HCT116 (cell line): ENCODE measurements around the gene PAIP1. TPM values are rescaled to one million over a fixed set of nuclear protein-coding genes. Genes with fewer than 3 reads are reported as not detected.

ENCODE experiments used
- ATAC-seq: fragments of 200-7000 bp; cut with Tn5 transposase; 2 replicates; pipeline ENCODE4 v1.9.1; 2020; ENCODE audit warnings: mild to moderate bottlenecking, moderate library complexity
- BruUV-seq: library from RNA; stranded (reverse); fragments of 400-500 nt; replicated peaks from 2 replicates; lab custom pipeline; 2021; lab: Mats Ljungman, UMichigan
- CTCF ChIA-PET: fragments of 300-600 bp; sonication (Branson Sonifier 250); formaldehyde crosslinking; loops from one replicate; lab custom pipeline; 2021; ENCODE audit warnings: antibody characterized with exemption; lab: Charles Lee
- POLR2A ChIA-PET: fragments of 300-600, 350-600 bp; sonication (Branson Sonifier 250); formaldehyde crosslinking; loops from one replicate; lab custom pipeline; 2021; ENCODE audit warnings: antibody characterized with exemption; lab: Charles Lee
- RAD21 ChIA-PET, 2 experiments: fragments of 300-600 bp; sonication (Branson Sonifier 250); formaldehyde crosslinking; loops; one replicate each; lab custom pipeline; 2023; ENCODE audit warnings: low total read pairs in 2 of 2; ENCODE audit not compliant: uncharacterized antibody in 2 of 2, unreplicated experiment in 2 of 2, low non-redundant PET in 1 of 2; lab: Charles Lee
- DNase-seq: peaks from one replicate; pipeline ENCODE4 v3.0.0-alpha.2; 2010; ENCODE audit warnings: low read depth, low spot score
- H2AFZ ChIP-seq: fragments of 200-600 bp; shearing (Covaris generic), sonication (generic); 2 replicates; pipeline ENCODE4 v1.6.1; 2017; ENCODE audit warnings: low read depth, mixed run types, mixed read lengths, antibody characterized with exemption, low read length; ENCODE audit not compliant: poor library complexity, severe bottlenecking
- H3K27ac ChIP-seq: 2 replicates; pipeline ENCODE4 v1.5.1; 2012; ENCODE audit warnings: low read depth, low read length
- H3K27me3 ChIP-seq: fragments of 200-600 bp; sonication (generic); 2 replicates; pipeline ENCODE4 v1.6.1; 2016; ENCODE audit warnings: mixed run types, low read length, mixed read lengths; ENCODE audit not compliant: insufficient read depth
- H3K36me3 ChIP-seq, 2 experiments: fragments of 200-500 bp in 1 of 2; fragments of 200-600 bp in 1 of 2; sonication (Bioruptor generic) in 1 of 2; sonication (generic) in 1 of 2; 2 replicates each; pipeline versions ENCODE4 v1.5.1 to v1.6.1; 2014 to 2016; ENCODE audit warnings: low read length in 2 of 2, inconsistent platforms in 1 of 2, mixed read lengths in 1 of 2, mixed run types in 1 of 2; ENCODE audit not compliant: insufficient read depth in 2 of 2, control insufficient read depth in 1 of 2
- H3K4me1 ChIP-seq, 2 experiments: fragments of 200-600 bp in 1 of 2; sonication (generic) in 1 of 2; 2 replicates each; pipeline versions ENCODE4 v1.5.1 to v1.6.1; 2012 to 2017; ENCODE audit warnings: low read length in 2 of 2, inconsistent platforms in 1 of 2, mild to moderate bottlenecking in 1 of 2, mixed read lengths in 1 of 2, mixed run types in 1 of 2, moderate library complexity in 1 of 2; ENCODE audit not compliant: insufficient read depth in 2 of 2, control insufficient read depth in 1 of 2
- H3K4me2 ChIP-seq: fragments of 200-600 bp; sonication (generic); 2 replicates; pipeline ENCODE4 v1.6.1; 2017; ENCODE audit warnings: mixed run types, low read length, mixed read lengths
- H3K4me3 ChIP-seq, 2 experiments: fragments of 200-600 bp in 1 of 2; sonication (generic) in 1 of 2; replicated peaks in 1 of 2; 2 replicates each; pipeline ENCODE4 v1.5.1; 2011 to 2016; ENCODE audit warnings: low read length in 2 of 2, control low read depth in 1 of 2, low read depth in 1 of 2, mild to moderate bottlenecking in 1 of 2, mixed read lengths in 1 of 2, mixed run types in 1 of 2
- H3K79me2 ChIP-seq: fragments of 200-600 bp; sonication (generic); 2 replicates; pipeline ENCODE4 v1.6.1; 2017; ENCODE audit warnings: mild to moderate bottlenecking, mixed run types, low read length, moderate library complexity, mixed read lengths; ENCODE audit not compliant: insufficient read depth
- H3K9ac ChIP-seq: fragments of 200-600 bp; sonication (generic); 2 replicates; pipeline ENCODE4 v1.6.1; 2016; ENCODE audit warnings: low read length, mixed read lengths
- H3K9me2 ChIP-seq: fragments of 200-600 bp; sonication (generic), shearing (Covaris generic); 2 replicates; pipeline ENCODE4 v1.6.1; 2017; ENCODE audit warnings: mixed run types, mild to moderate bottlenecking, moderate library complexity; ENCODE audit not compliant: insufficient read depth
- H3K9me3 ChIP-seq, 2 experiments: fragments of 200-500 bp in 1 of 2; fragments of 200-600 bp in 1 of 2; sonication (Bioruptor generic) in 1 of 2; sonication (generic) in 1 of 2; 2 replicates each; pipeline ENCODE4 v1.6.1; 2014 to 2017; ENCODE audit warnings: low read length in 2 of 2, mixed read lengths in 2 of 2, inconsistent platforms in 1 of 2, low read depth in 1 of 2, mild to moderate bottlenecking in 1 of 2, mixed run types in 1 of 2, moderate library complexity in 1 of 2; ENCODE audit not compliant: control insufficient read depth in 1 of 2, insufficient read depth in 1 of 2
- H4K20me1 ChIP-seq: fragments of 200-600 bp; sonication (generic), shearing (Covaris generic); 2 replicates; pipeline ENCODE4 v1.6.1; 2017; ENCODE audit warnings: mixed run types, mild to moderate bottlenecking, moderate library complexity; ENCODE audit not compliant: insufficient read depth
- CBX3 ChIP-seq: IDR thresholded peaks from 2 replicates; pipeline ENCODE4 v1.6.1; 2012; ENCODE audit warnings: low read depth
- CEBPB ChIP-seq: IDR thresholded peaks from 2 replicates; pipeline ENCODE4 v1.6.1; 2012; ENCODE audit warnings: low read depth
- ELF1 ChIP-seq: IDR thresholded peaks from 2 replicates; pipeline ENCODE4 v1.6.1; 2012; ENCODE audit warnings: low read depth, borderline replicate concordance
- JUND ChIP-seq: IDR thresholded peaks from 2 replicates; pipeline ENCODE4 v1.6.1; 2012
- POLR2AphosphoS5 ChIP-seq: IDR thresholded peaks from 2 replicates; pipeline ENCODE4 v1.6.1; 2011; ENCODE audit warnings: mild to moderate bottlenecking, low read depth, low read length, moderate library complexity
- RAD21 ChIP-seq: IDR thresholded peaks from 2 replicates; pipeline ENCODE4 v1.6.1; 2012; ENCODE audit warnings: low read depth, mild to moderate bottlenecking
- SIN3A ChIP-seq: IDR thresholded peaks from 2 replicates; pipeline ENCODE4 v1.6.1; 2012; ENCODE audit warnings: low read depth
- SP1 ChIP-seq: IDR thresholded peaks from 2 replicates; pipeline ENCODE4 v1.6.1; 2012; ENCODE audit warnings: low read depth
- TCF7L2 ChIP-seq: IDR thresholded peaks from 2 replicates; pipeline ENCODE4 v1.7.0; 2011; ENCODE audit warnings: borderline replicate concordance, inconsistent platforms; ENCODE audit not compliant: insufficient read depth, insufficient read length; ENCODE audit errors: extremely low read depth
- ZFX ChIP-seq: fragments of 450-650 bp; IDR thresholded peaks from 2 replicates; pipeline ENCODE4 v1.6.1; 2017
- intact Hi-C: fragments of 100-400 bp; cut with micrococcal nuclease; formaldehyde crosslinking; loops from 2 replicates; pipeline ENCODE4 v1.10.0; 2022
- total RNA-seq: library from RNA; stranded (reverse); gene quantifications from one replicate; pipeline ENCODE4 v1.2.1, GENCODE V29; 2021; ENCODE audit not compliant: unreplicated experiment
- TF ChIP-seq, protein P1 (sequence below): IDR thresholded peaks from 2 replicates; pipeline ENCODE4 v1.6.1; 2012; ENCODE audit warnings: low read depth
- TF ChIP-seq, protein P2 (sequence below), 3 experiments: fragments of 200-600 bp in 1 of 3; sonication (generic) in 1 of 3; IDR thresholded peaks in 2 of 3; conservative IDR thresholded peaks in 1 of 3; 2 replicates each; pipeline ENCODE4 v1.5.1; 2012 to 2017; ENCODE audit warnings: low read depth in 2 of 3, low read length in 2 of 3, antibody characterized with exemption in 1 of 3, borderline replicate concordance in 1 of 3, control low read depth in 1 of 3, mild to moderate bottlenecking in 1 of 3, mixed read lengths in 1 of 3, mixed run types in 1 of 3, moderate library complexity in 1 of 3; ENCODE audit not compliant: insufficient read depth in 1 of 3
- TF ChIP-seq, protein P3 (sequence below): IDR thresholded peaks from 2 replicates; pipeline ENCODE4 v1.6.1; 2012

Gene PAIP1
- total RNA-seq, 1 experiment from 2014 or later, result 83.8 TPM

DNA sequence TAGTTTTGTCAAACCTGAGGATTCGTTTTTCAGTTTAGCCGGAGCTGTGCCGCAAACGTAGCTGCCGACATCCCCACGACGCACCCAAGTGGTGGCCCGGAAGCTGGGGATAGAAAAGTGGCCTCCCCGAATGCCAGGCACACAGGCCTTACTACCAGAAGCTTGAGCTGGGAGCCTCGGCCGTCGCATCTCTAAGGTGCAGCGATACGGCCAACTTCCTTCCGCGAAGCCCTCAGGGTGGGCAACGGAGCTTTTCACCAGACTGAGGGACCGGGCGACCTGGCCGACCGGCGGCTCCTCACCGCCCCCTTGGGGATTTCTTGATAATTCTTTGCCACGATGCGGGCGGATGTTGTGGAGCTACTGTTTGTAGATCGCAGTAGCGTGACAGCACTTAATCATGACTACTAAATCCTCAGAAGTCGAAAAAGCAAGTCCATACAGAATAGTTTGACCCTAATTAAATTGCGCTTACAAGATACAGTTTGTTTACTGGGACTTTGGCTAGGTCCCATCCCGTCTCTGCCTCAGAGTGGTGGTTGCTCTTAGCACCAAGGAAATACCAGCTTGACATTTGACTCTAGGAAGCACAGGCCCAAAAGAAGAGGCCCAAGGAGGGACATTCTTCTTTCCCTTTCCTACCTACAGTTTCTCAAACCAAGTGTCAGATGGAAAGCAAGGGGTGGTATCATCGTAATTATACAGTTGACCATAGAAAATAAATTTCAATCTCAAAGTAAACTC, 72.6 kb downstream of the PAIP1 start:
- Histone ChIP-seq H3K4me1 (peaks cover 2 to 16% of the 10 kb centered on the region in 2 experiments; a peak in 2 of 4 replicates), H3K27ac (peak overlapping the region; percentile 73), H3K4me2 (peak overlapping the region; percentile 84), H3K4me3 (peak overlapping the region; percentile 74 to 90), H2AFZ (peak overlapping the region; percentile 26), H3K79me2 (peaks cover 34% of the 10 kb centered on the region), H3K9me3 (no peaks in the 10 kb centered on the region), H3K9ac (peak overlapping the region; percentile 92), H4K20me1 (no peaks in the 10 kb centered on the region), H3K9me2 (no peaks in the 10 kb centered on the region), H3K36me3 (peaks cover 2 to 4% of the 10 kb centered on the region in 2 experiments; a peak in 1 of 4 replicates), H3K27me3 (no peaks in the 10 kb centered on the region)
- intact Hi-C loops, result loop anchor here (5.0 to 10.0 kb wide), 3 partner anchors 73 to 259 kb away; partner anchors contain the start of gene PAIP1
- ATAC-seq, result peak; percentile 79
- TF ChIP-seq, protein P1, sequence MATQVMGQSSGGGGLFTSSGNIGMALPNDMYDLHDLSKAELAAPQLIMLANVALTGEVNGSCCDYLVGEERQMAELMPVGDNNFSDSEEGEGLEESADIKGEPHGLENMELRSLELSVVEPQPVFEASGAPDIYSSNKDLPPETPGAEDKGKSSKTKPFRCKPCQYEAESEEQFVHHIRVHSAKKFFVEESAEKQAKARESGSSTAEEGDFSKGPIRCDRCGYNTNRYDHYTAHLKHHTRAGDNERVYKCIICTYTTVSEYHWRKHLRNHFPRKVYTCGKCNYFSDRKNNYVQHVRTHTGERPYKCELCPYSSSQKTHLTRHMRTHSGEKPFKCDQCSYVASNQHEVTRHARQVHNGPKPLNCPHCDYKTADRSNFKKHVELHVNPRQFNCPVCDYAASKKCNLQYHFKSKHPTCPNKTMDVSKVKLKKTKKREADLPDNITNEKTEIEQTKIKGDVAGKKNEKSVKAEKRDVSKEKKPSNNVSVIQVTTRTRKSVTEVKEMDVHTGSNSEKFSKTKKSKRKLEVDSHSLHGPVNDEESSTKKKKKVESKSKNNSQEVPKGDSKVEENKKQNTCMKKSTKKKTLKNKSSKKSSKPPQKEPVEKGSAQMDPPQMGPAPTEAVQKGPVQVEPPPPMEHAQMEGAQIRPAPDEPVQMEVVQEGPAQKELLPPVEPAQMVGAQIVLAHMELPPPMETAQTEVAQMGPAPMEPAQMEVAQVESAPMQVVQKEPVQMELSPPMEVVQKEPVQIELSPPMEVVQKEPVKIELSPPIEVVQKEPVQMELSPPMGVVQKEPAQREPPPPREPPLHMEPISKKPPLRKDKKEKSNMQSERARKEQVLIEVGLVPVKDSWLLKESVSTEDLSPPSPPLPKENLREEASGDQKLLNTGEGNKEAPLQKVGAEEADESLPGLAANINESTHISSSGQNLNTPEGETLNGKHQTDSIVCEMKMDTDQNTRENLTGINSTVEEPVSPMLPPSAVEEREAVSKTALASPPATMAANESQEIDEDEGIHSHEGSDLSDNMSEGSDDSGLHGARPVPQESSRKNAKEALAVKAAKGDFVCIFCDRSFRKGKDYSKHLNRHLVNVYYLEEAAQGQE, result no peak
- TF ChIP-seq, protein P2, sequence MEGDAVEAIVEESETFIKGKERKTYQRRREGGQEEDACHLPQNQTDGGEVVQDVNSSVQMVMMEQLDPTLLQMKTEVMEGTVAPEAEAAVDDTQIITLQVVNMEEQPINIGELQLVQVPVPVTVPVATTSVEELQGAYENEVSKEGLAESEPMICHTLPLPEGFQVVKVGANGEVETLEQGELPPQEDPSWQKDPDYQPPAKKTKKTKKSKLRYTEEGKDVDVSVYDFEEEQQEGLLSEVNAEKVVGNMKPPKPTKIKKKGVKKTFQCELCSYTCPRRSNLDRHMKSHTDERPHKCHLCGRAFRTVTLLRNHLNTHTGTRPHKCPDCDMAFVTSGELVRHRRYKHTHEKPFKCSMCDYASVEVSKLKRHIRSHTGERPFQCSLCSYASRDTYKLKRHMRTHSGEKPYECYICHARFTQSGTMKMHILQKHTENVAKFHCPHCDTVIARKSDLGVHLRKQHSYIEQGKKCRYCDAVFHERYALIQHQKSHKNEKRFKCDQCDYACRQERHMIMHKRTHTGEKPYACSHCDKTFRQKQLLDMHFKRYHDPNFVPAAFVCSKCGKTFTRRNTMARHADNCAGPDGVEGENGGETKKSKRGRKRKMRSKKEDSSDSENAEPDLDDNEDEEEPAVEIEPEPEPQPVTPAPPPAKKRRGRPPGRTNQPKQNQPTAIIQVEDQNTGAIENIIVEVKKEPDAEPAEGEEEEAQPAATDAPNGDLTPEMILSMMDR (IDR thresholded peaks at IDR 0.05 in 2 of 3, conservative IDR thresholded peaks at IDR 0.05 in 1 of 3; ENCODE audit: borderline replicate concordance in 1 of 3, insufficient read depth in 1 of 3, low read depth in 2 of 3, low read length in 2 of 3), result peak; percentile 44 to 75 (median 74)
- TF ChIP-seq SP1, result 0 out of 2 replicates have a peak, but pooled peaks have one; percentile 5
- no peak for TF ChIP-seq CBX3
- TF ChIP-seq ZFX, result peak; percentile 65
- 0 out of 2 replicates have a peak, but pooled peaks have one; percentile 41 for TF ChIP-seq ELF1
- TF ChIP-seq CEBPB, result no peak
- peak; percentile 57 for TF ChIP-seq RAD21
- TF ChIP-seq POLR2AphosphoS5, result no peak; the same call in 1 of the 2 replicates
- TF ChIP-seq, protein P3, sequence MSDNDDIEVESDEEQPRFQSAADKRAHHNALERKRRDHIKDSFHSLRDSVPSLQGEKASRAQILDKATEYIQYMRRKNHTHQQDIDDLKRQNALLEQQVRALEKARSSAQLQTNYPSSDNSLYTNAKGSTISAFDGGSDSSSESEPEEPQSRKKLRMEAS, result no peak
- no peak for TF ChIP-seq JUND
- TF ChIP-seq TCF7L2, result no peak
- TF ChIP-seq SIN3A, result no peak
- POLR2A ChIA-PET, result interaction anchor here (0.8 to 1.7 kb wide), 13 partner anchors 8 to 1907 kb away, joined by 3 to 10 read pairs (median 3); partner anchors contain the start of genes C5orf34 and HMGCS1
- DNase-seq, result peak; percentile 51
- CTCF ChIA-PET, result interaction anchor here (0.7 to 2.2 kb wide), 27 partner anchors 9 to 1290 kb away, joined by 3 to 16 read pairs (median 4); partner anchors contain the start of genes C5orf34, HMGCS1 and ZNF131
- TSS peak; percentile 91 for BruUV-seq
- RAD21 ChIA-PET, result interaction anchor here in 1 of 2 experiments (1.0 kb wide), 1 partner anchor 83 kb away, joined by 4 read pairs; no protein-coding TSS in a partner anchor
